Nephron (organoid): ENCODE data around the gene CPLX3.
A peak's percentile ranks its signal among the peaks of the same experiment; 100 is the strongest.

Experiments used
- H3K27ac Mint-ChIP-seq, 3 experiments: 2 replicates each; pipeline ENCODE4 v1.8.0; 2020; ENCODE audit warnings: mixed read lengths in 3 of 3, mild to moderate bottlenecking in 2 of 3, moderate library complexity in 1 of 3
- H3K27me3 Mint-ChIP-seq: 2 replicates; pipeline ENCODE4 v1.8.0; 2021; ENCODE audit warnings: low read depth, mild to moderate bottlenecking, moderate library complexity, mixed read lengths
- H3K36me3 Mint-ChIP-seq: 2 replicates; pipeline ENCODE4 v1.8.0; 2020; ENCODE audit warnings: low read depth, mixed read lengths
- H3K4me1 Mint-ChIP-seq: 2 replicates; pipeline ENCODE4 v1.8.0; 2020; ENCODE audit warnings: mixed read lengths
- H3K4me3 Mint-ChIP-seq, 3 experiments: 2 replicates each; pipeline ENCODE4 v1.8.0; 2020; ENCODE audit warnings: mild to moderate bottlenecking in 3 of 3, mixed read lengths in 3 of 3, moderate library complexity in 2 of 3
- H3K9me3 Mint-ChIP-seq: 2 replicates; pipeline ENCODE4 v1.8.0; 2020; ENCODE audit warnings: mixed read lengths
- CTCF ChIP-seq, 3 experiments: fragments of 200-600 bp; sonication (generic); IDR thresholded peaks; one replicate each; pipeline ENCODE4 v1.5.0; 2021; ENCODE audit warnings: antibody characterized with exemption in 3 of 3; ENCODE audit not compliant: unreplicated experiment in 3 of 3

The CPLX3 gene

GRCh38 chr15:74794970-74795349, 31.5 kb upstream of the CPLX3 start:
- no peak for TF ChIP-seq CTCF (IDR thresholded peaks at IDR 0.05; ENCODE audit: unreplicated experiment in 3 of 3)
- Mint-ChIP-seq H3K27ac (no peak overlapping the region), H3K27me3 (no peaks in the 10 kb centered on the region), H3K4me3 (no peak overlapping the region), H3K9me3 (no peaks in the 10 kb centered on the region), H3K36me3 (peaks cover 4% of the 10 kb centered on the region), H3K4me1 (peaks cover 12% of the 10 kb centered on the region)

GRCh38 chr15:74795966-74796625, 30.3 kb upstream of the CPLX3 start:
- H3K27me3 Mint-ChIP-seq, result no peaks in the 10 kb centered on the region
- no peak for TF ChIP-seq CTCF (IDR thresholded peaks at IDR 0.05; ENCODE audit: unreplicated experiment in 3 of 3)
- no peak overlapping the region for H3K27ac Mint-ChIP-seq
- H3K36me3 Mint-ChIP-seq, result peaks cover 5% of the 10 kb centered on the region
- no peak overlapping the region for H3K4me3 Mint-ChIP-seq
- H3K9me3 Mint-ChIP-seq, result no peaks in the 10 kb centered on the region
- peaks cover 12% of the 10 kb centered on the region for H3K4me1 Mint-ChIP-seq

GRCh38 chr15:74798388-74799254, 27.8 kb upstream of the CPLX3 start:
- peak overlapping the region in 1 of 3 experiments; percentile 14 for H3K27ac Mint-ChIP-seq
- no peaks in the 10 kb centered on the region for H3K4me1 Mint-ChIP-seq
- no peaks in the 10 kb centered on the region for H3K27me3 Mint-ChIP-seq
- no peaks in the 10 kb centered on the region for H3K9me3 Mint-ChIP-seq
- H3K4me3 Mint-ChIP-seq, result no peak overlapping the region
- no peak for TF ChIP-seq CTCF (IDR thresholded peaks at IDR 0.05; ENCODE audit: unreplicated experiment in 3 of 3)
- peaks cover 7% of the 10 kb centered on the region for H3K36me3 Mint-ChIP-seq

- Mint-ChIP-seq H3K27ac (peak overlapping the region in 1 of 3 experiments; percentile 14), H3K4me1 (no peaks in the 10 kb centered on the region), H3K9me3 (no peaks in the 10 kb centered on the region), H3K4me3 (no peak overlapping the region), H3K36me3 (peaks cover 13% of the 10 kb centered on the region), H3K27me3 (no peaks in the 10 kb centered on the region)
- no peak for TF ChIP-seq CTCF (IDR thresholded peaks at IDR 0.05; ENCODE audit: unreplicated experiment in 3 of 3)
These were observed 27.1 kb upstream of the CPLX3 start for GRCh38 chr15:74799255-74799855.

GRCh38 chr15:74799856-74800558, 26.4 kb upstream of the CPLX3 start:
- H3K27ac Mint-ChIP-seq, result no peak overlapping the region
- peak; percentile 79 to 85 (median 80) for TF ChIP-seq CTCF (IDR thresholded peaks at IDR 0.05; ENCODE audit: unreplicated experiment in 3 of 3)
- no peaks in the 10 kb centered on the region for H3K27me3 Mint-ChIP-seq
- H3K36me3 Mint-ChIP-seq, result peaks cover 17% of the 10 kb centered on the region
- H3K4me3 Mint-ChIP-seq, result no peak overlapping the region
- no peaks in the 10 kb centered on the region for H3K4me1 Mint-ChIP-seq
- H3K9me3 Mint-ChIP-seq, result no peaks in the 10 kb centered on the region
